Natural killer cell (primary cell): Measurements from ENCODE around the gene ABCB6. TPM values are rescaled to one million over a fixed set of nuclear protein-coding genes. Genes with fewer than 3 reads are reported as not detected.
A peak's percentile ranks its signal among the peaks of the same experiment; 100 is the strongest.

Experiments used
- ATAC-seq, 3 donors: fragments of 150-1000 bp in 2 of 3; fragments of 200-7000 bp in 1 of 3; cut with Tn5 transposase; 1 replicate in 1 of 3; 2 replicates in 2 of 3; pipeline ENCODE4 v1.10.0; 2021; ENCODE audit warnings: mild to moderate bottlenecking in 2 of 3, moderate library complexity in 2 of 3
- DNase-seq, 2 donors: peaks; one replicate each; pipeline versions ENCODE4 v3.0.0 to v3.0.0-alpha.2; 2013 to 2021; ENCODE audit warnings: mixed read lengths in 1 of 2
- H3K27ac ChIP-seq: one replicate; pipeline ENCODE4 v1.5.1; 2013; ENCODE audit warnings: mild to moderate bottlenecking, low read length
- H3K27me3 ChIP-seq: one replicate; pipeline ENCODE4 v1.6.1; 2013; ENCODE audit warnings: low read length; ENCODE audit not compliant: control insufficient read depth, insufficient read depth
- H3K36me3 ChIP-seq: one replicate; pipeline ENCODE4 v1.6.1; 2013; ENCODE audit warnings: low read length; ENCODE audit not compliant: control insufficient read depth, insufficient read depth
- H3K4me1 ChIP-seq: one replicate; pipeline ENCODE4 v1.6.1; 2013; ENCODE audit warnings: low read length; ENCODE audit not compliant: control insufficient read depth, insufficient read depth
- H3K4me3 ChIP-seq: one replicate; pipeline ENCODE4 v1.5.1; 2013; ENCODE audit warnings: low read length
- H3K9me3 ChIP-seq: one replicate; pipeline ENCODE4 v1.6.1; 2013; ENCODE audit warnings: low read length; ENCODE audit not compliant: control insufficient read depth, insufficient read depth
- H3K27ac Mint-ChIP-seq, 2 donors: one replicate each; pipeline ENCODE4 v1.8.0; 2022; ENCODE audit warnings: mild to moderate bottlenecking in 2 of 2, mixed read lengths in 2 of 2, moderate library complexity in 1 of 2
- H3K27me3 Mint-ChIP-seq, 2 donors: one replicate each; pipeline ENCODE4 v1.8.0; 2022; ENCODE audit warnings: low read depth in 2 of 2, mixed read lengths in 2 of 2
- H3K36me3 Mint-ChIP-seq: one replicate; pipeline ENCODE4 v1.8.0; 2022; ENCODE audit warnings: mixed read lengths
- H3K4me1 Mint-ChIP-seq, 2 donors: one replicate each; pipeline ENCODE4 v1.8.0; 2022; ENCODE audit warnings: mixed read lengths in 2 of 2
- H3K4me3 Mint-ChIP-seq: one replicate; pipeline ENCODE4 v1.8.0; 2022; ENCODE audit warnings: mild to moderate bottlenecking, moderate library complexity, mixed read lengths
- H3K9me3 Mint-ChIP-seq, 2 donors: one replicate each; pipeline ENCODE4 v1.8.0; 2022; ENCODE audit warnings: mixed read lengths in 2 of 2
- WGBS: methylation state at CpG from one replicate; pipeline ENCODE4 v1.1.7; 2013; ENCODE audit warnings: missing lambda C conversion rate; ENCODE audit not compliant: insufficient coverage; 5-methylcytosine and 5-hydroxymethylcytosine counted together
- intact Hi-C: fragments of 100-400 bp; cut with micrococcal nuclease; formaldehyde crosslinking; loops from one replicate; pipeline ENCODE4 v1.14.2; 2022
- total RNA-seq, 4 donors: library from RNA; stranded (reverse); fragments of 120-200 nt in 1 of 4; gene quantifications; one replicate each; pipeline versions ENCODE4 v1.2.3 to v1.2.4, GENCODE V29; 2013 to 2022
- TF ChIP-seq, protein P1 (sequence below): fragments of 200-600 bp; IDR thresholded peaks from one replicate; pipeline ENCODE4 v1.8.0; 2022; ENCODE audit warnings: antibody characterized with exemption

ABCB6 gene
- total RNA-seq, 3 donors from 2014 or later (not counting 1 experiment from before 2014, with no cell fraction given), result 0.93 to 3.4 (median 1.9) TPM

GRCh38 chr2:219210196-219210885, 8.4 kb downstream of the ABCB6 start:
- H3K4me1 ChIP-seq, result peaks cover 52% of the 10 kb centered on the region
- H3K27me3 Mint-ChIP-seq, result no peaks in the 10 kb centered on the region
- intact Hi-C loops, result loop anchor here (5.0 kb wide), 1 partner anchor 153 kb away; no protein-coding TSS in a partner anchor
- no peaks in the 10 kb centered on the region for H3K9me3 Mint-ChIP-seq
- WGBS, result 93% methylated on average over 24 of the region's 24 CpGs
- H3K36me3 Mint-ChIP-seq, result no peaks in the 10 kb centered on the region
- no peaks in the 10 kb centered on the region for H3K9me3 ChIP-seq
- no peaks in the 10 kb centered on the region for H3K27me3 ChIP-seq
- H3K27ac ChIP-seq, result peak overlapping the region; percentile 37
- H3K4me1 Mint-ChIP-seq, result peaks cover 24 to 33% of the 10 kb centered on the region in 2 donors
- H3K36me3 ChIP-seq, result peaks cover 17% of the 10 kb centered on the region
- TF ChIP-seq, protein P1, sequence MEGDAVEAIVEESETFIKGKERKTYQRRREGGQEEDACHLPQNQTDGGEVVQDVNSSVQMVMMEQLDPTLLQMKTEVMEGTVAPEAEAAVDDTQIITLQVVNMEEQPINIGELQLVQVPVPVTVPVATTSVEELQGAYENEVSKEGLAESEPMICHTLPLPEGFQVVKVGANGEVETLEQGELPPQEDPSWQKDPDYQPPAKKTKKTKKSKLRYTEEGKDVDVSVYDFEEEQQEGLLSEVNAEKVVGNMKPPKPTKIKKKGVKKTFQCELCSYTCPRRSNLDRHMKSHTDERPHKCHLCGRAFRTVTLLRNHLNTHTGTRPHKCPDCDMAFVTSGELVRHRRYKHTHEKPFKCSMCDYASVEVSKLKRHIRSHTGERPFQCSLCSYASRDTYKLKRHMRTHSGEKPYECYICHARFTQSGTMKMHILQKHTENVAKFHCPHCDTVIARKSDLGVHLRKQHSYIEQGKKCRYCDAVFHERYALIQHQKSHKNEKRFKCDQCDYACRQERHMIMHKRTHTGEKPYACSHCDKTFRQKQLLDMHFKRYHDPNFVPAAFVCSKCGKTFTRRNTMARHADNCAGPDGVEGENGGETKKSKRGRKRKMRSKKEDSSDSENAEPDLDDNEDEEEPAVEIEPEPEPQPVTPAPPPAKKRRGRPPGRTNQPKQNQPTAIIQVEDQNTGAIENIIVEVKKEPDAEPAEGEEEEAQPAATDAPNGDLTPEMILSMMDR, result no peak
- ATAC-seq, result no peak
- H3K4me3 Mint-ChIP-seq, result no peak overlapping the region
- peak overlapping the region; percentile 58 to 92 for H3K27ac Mint-ChIP-seq
- peak in 1 of 2 donors; percentile 5 for DNase-seq
- H3K4me3 ChIP-seq, result no peak overlapping the region

DNA sequence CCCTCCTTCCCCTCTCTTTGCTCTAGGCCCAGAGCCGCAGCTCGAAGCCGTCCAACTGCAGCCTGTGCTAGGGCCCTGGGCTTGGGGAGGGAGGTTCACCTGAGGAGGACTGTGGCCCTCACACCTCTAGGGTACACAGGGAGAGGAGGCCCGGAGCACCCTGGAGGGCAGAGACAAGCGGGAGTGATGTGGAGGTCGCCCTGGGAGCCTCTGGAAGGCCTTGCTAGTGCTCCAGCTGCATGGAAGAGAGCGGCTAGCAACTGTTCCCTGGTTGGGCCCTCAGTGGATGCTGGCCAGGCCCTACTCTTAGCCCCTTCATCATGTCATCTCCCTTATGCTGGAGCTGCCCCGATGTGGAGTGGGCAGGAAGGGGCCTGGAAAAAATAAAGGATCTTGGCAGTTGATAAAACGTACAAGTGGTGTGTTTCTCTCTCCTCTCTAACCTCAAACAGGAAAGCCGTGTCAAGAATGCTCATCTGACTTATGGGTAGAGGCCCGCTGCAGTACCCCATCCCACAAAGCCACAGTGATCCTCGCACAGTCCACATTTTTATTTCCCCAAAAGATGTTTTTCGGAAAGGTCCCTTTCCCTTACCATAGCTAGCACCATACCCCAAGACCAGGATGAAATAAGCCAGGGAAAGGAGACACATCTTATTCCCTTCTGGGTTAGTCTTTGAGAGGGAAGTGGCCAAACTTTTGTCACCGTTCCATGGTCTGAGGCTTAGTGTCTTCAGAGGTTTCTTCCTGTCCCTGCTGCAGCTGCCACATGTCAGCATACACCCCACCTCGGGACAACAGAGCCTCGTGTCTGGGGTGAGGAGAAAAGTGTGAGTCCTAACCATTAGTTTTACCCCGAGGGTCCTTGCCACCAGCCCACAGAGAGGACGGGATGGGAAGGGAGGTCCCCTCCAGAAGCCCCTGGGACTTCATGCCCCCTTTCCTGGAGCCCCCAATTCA, 9.2 kb downstream of the ABCB6 start:
- Histone ChIP-seq H3K4me3 (no peak overlapping the region), H3K4me1 (peaks cover 52% of the 10 kb centered on the region), H3K9me3 (no peaks in the 10 kb centered on the region), H3K27me3 (no peaks in the 10 kb centered on the region), H3K27ac (peak overlapping the region; percentile 37), H3K36me3 (peaks cover 17% of the 10 kb centered on the region)
- no peak for ATAC-seq
- peaks cover 24 to 33% of the 10 kb centered on the region in 2 donors for H3K4me1 Mint-ChIP-seq
- no peaks in the 10 kb centered on the region for H3K27me3 Mint-ChIP-seq
- no peaks in the 10 kb centered on the region for H3K36me3 Mint-ChIP-seq
- intact Hi-C loops, result loop anchor here (5.0 kb wide), 1 partner anchor 152 kb away; no protein-coding TSS in a partner anchor
- TF ChIP-seq, protein P1, result no peak
- WGBS, result 50% methylated on average over 15 of the region's 18 CpGs
- H3K9me3 Mint-ChIP-seq, result no peaks in the 10 kb centered on the region
- no peak overlapping the region for H3K4me3 Mint-ChIP-seq
- DNase-seq, result peak in 1 of 2 donors; percentile 18
- peak overlapping the region; percentile 58 to 92 for H3K27ac Mint-ChIP-seq

- Mint-ChIP-seq H3K27ac (peak overlapping the region; percentile 92 to 98), H3K4me3 (peak overlapping the region; percentile 53), H3K36me3 (no peaks in the 10 kb centered on the region), H3K4me1 (peaks cover 24 to 33% of the 10 kb centered on the region in 2 donors), H3K27me3 (no peaks in the 10 kb centered on the region), H3K9me3 (no peaks in the 10 kb centered on the region)
- intact Hi-C loops, result no loop called here
- 88% methylated on average over 15 of the region's 17 CpGs for WGBS
- Histone ChIP-seq H3K4me1 (peaks cover 52% of the 10 kb centered on the region), H3K4me3 (no peak overlapping the region), H3K36me3 (peaks cover 17% of the 10 kb centered on the region), H3K27me3 (no peaks in the 10 kb centered on the region), H3K27ac (no peak overlapping the region), H3K9me3 (no peaks in the 10 kb centered on the region)
- TF ChIP-seq, protein P1, result no peak
- ATAC-seq (no peak), DNase-seq (peak in 1 of 2 donors; percentile 15)
Measured at GRCh38 chr2:219207884-219208740, 10.6 kb downstream of the ABCB6 start.
